Nephron progenitor cell (in vitro differentiated cells): Measurements from ENCODE around the gene CCNL2.
"Not testable (repeated sequence)": the region's sequence is repeated elsewhere in the genome, so short reads cannot be mapped to it uniquely, and the experiment has no call there.

Source experiments
- DNase-seq: peaks from one replicate; pipeline ENCODE4 v3.0.0; 2021
- H3K27ac Mint-ChIP-seq: 2 replicates; pipeline ENCODE4 v1.8.0; 2021; ENCODE audit warnings: mild to moderate bottlenecking, moderate library complexity, mixed read lengths
- H3K27me3 Mint-ChIP-seq: 2 replicates; pipeline ENCODE4 v1.8.0; 2021; ENCODE audit warnings: mild to moderate bottlenecking, low read depth, mixed read lengths; ENCODE audit not compliant: poor library complexity
- H3K36me3 Mint-ChIP-seq: 2 replicates; pipeline ENCODE4 v1.8.0; 2021; ENCODE audit warnings: low read depth, mixed read lengths
- H3K4me1 Mint-ChIP-seq: 2 replicates; pipeline ENCODE4 v1.8.0; 2021; ENCODE audit warnings: mixed read lengths
- H3K4me3 Mint-ChIP-seq: 2 replicates; pipeline ENCODE4 v1.8.0; 2021; ENCODE audit warnings: mild to moderate bottlenecking, moderate library complexity, mixed read lengths
- H3K9me3 Mint-ChIP-seq: 2 replicates; pipeline ENCODE4 v1.8.0; 2021; ENCODE audit warnings: mild to moderate bottlenecking, moderate library complexity, mixed read lengths
- CTCF ChIP-seq: fragments of 200-600 bp; sonication (generic); IDR thresholded peaks from 2 replicates; pipeline ENCODE4 v1.5.0; 2021; ENCODE audit warnings: antibody characterized with exemption

CCNL2 gene

GRCh38 chr1:1390675-1391074 is 8.5 kb downstream of the CCNL2 start:
- H3K27me3 Mint-ChIP-seq, result peaks cover 2% of the 10 kb centered on the region
- no peaks in the 10 kb centered on the region for H3K9me3 Mint-ChIP-seq
- DNase-seq, result no peak
- no peak for TF ChIP-seq CTCF
- peaks cover 97% of the 10 kb centered on the region for H3K36me3 Mint-ChIP-seq
- H3K27ac Mint-ChIP-seq, result no peak overlapping the region
- peaks cover 5% of the 10 kb centered on the region for H3K4me1 Mint-ChIP-seq
- no peak overlapping the region for H3K4me3 Mint-ChIP-seq

GRCh38 chr1:1388078-1388472 is 11.1 kb downstream of the CCNL2 start:
- TF ChIP-seq CTCF, result no peak
- no peak overlapping the region for H3K4me3 Mint-ChIP-seq
- H3K4me1 Mint-ChIP-seq, result no peaks in the 10 kb centered on the region
- H3K27ac Mint-ChIP-seq, result no peak overlapping the region
- DNase-seq, result no peak
- no peaks in the 10 kb centered on the region for H3K9me3 Mint-ChIP-seq
- H3K27me3 Mint-ChIP-seq, result peaks cover 6% of the 10 kb centered on the region
- peaks cover 89% of the 10 kb centered on the region for H3K36me3 Mint-ChIP-seq

GRCh38 chr1:1387098-1388077 is 11.7 kb downstream of the CCNL2 start:
- Mint-ChIP-seq H3K4me3 (no peak overlapping the region), H3K27me3 (peaks cover 8% of the 10 kb centered on the region), H3K4me1 (no peaks in the 10 kb centered on the region), H3K36me3 (peaks cover 82% of the 10 kb centered on the region), H3K27ac (no peak overlapping the region), H3K9me3 (no peaks in the 10 kb centered on the region)
- DNase-seq, result no peak
- no peak for TF ChIP-seq CTCF

GRCh38 chr1:1385931-1386330 is 13.2 kb downstream of the CCNL2 start:
- DNase-seq, result no peak
- H3K36me3 Mint-ChIP-seq, result peaks cover 67% of the 10 kb centered on the region
- H3K4me3 Mint-ChIP-seq, result no peak overlapping the region
- peaks cover 8% of the 10 kb centered on the region for H3K27me3 Mint-ChIP-seq
- no peaks in the 10 kb centered on the region for H3K4me1 Mint-ChIP-seq
- no peaks in the 10 kb centered on the region for H3K9me3 Mint-ChIP-seq
- no peak overlapping the region for H3K27ac Mint-ChIP-seq
- TF ChIP-seq CTCF, result no peak

- not testable (repeated sequence) for DNase-seq, H3K4me1 Mint-ChIP-seq, H3K4me3 Mint-ChIP-seq, H3K27ac Mint-ChIP-seq, H3K9me3 Mint-ChIP-seq, H3K27me3 Mint-ChIP-seq
- H3K36me3 Mint-ChIP-seq, result peaks cover 61% of the 10 kb centered on the region
Measured at GRCh38 chr1:1385339-1385738, 13.8 kb downstream of the CCNL2 start.

- peaks cover 6% of the 10 kb centered on the region for H3K27me3 Mint-ChIP-seq
- TF ChIP-seq CTCF, result no peak
- no peaks in the 10 kb centered on the region for H3K4me1 Mint-ChIP-seq
- H3K4me3 Mint-ChIP-seq, result no peak overlapping the region
- H3K27ac Mint-ChIP-seq, result no peak overlapping the region
- H3K9me3 Mint-ChIP-seq, result no peaks in the 10 kb centered on the region
- H3K36me3 Mint-ChIP-seq, result peaks cover 23% of the 10 kb centered on the region
- DNase-seq, result no peak
Measured at GRCh38 chr1:1381294-1381693, 17.8 kb downstream of the CCNL2 start.
